ENCODE results near the gene MAEA.
"Not testable (repeated sequence)": the region's sequence is repeated elsewhere in the genome, so short reads cannot be mapped to it uniquely, and the experiment has no call there.

DNA sequence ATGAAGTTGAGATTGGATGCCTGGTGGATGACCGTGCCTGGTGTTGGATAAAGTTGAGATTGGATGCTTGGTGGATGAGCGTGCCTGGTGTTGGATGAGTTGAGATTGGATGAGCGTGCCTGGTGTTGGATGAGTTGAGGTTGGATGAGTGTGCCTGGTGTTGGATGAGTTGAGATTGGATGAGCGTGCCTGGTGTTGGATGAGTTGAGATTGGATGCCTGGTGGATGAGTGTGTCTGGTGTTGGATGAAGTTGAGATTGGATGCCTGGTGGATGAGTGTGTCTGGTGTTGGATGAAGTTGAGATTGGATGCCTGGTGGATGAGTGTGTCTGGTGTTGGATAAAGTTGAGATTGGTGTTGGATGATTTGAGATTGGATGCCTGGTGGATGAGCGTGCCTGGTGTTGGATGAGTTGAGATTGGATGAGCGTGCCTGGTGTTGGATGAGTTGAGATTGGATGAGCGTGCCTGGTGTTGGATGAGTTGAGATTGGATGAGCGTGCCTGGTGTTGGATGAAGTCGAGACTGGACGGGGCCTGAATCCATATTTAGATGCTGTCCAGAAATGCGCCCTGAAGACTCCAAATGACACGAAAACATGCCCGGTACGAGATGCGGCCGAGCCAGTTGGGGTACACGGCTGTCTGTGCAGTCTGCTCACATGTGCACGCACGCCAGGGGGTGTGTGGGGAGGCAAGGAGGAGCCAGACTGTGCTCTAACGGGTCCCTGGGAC is 34.9 kb downstream of the MAEA start:
- TF ChIP-seq, protein P1, sequence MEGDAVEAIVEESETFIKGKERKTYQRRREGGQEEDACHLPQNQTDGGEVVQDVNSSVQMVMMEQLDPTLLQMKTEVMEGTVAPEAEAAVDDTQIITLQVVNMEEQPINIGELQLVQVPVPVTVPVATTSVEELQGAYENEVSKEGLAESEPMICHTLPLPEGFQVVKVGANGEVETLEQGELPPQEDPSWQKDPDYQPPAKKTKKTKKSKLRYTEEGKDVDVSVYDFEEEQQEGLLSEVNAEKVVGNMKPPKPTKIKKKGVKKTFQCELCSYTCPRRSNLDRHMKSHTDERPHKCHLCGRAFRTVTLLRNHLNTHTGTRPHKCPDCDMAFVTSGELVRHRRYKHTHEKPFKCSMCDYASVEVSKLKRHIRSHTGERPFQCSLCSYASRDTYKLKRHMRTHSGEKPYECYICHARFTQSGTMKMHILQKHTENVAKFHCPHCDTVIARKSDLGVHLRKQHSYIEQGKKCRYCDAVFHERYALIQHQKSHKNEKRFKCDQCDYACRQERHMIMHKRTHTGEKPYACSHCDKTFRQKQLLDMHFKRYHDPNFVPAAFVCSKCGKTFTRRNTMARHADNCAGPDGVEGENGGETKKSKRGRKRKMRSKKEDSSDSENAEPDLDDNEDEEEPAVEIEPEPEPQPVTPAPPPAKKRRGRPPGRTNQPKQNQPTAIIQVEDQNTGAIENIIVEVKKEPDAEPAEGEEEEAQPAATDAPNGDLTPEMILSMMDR (IDR thresholded peaks at IDR 0.05), result not testable (repeated sequence)
- not testable (repeated sequence) for TF ChIP-seq EZH2, EZH2phosphoT487 (IDR thresholded peaks at IDR 0.05)
